Mononuclear cell (primary cell): ENCODE measurements around the gene FAM20B. TPM values are rescaled to one million over a fixed set of nuclear protein-coding genes. Genes with fewer than 3 reads are reported as not detected.

Source experiments
- H3K27me3 ChIP-seq: 2 replicates; pipeline ENCODE4 v1.6.0; 2011; ENCODE audit warnings: low read length, control low read depth; ENCODE audit not compliant: insufficient read depth
- H3K4me1 ChIP-seq: 2 replicates; pipeline ENCODE4 v1.5.1; 2011; ENCODE audit warnings: mild to moderate bottlenecking, low read length, control low read depth; ENCODE audit not compliant: insufficient read depth
- H3K4me3 ChIP-seq: 2 replicates; pipeline ENCODE4 v1.5.1; 2011; ENCODE audit warnings: mild to moderate bottlenecking, low read length, moderate library complexity
- H3K9me3 ChIP-seq: 2 replicates; pipeline ENCODE4 v1.5.1; 2011; ENCODE audit warnings: low read depth, mild to moderate bottlenecking, control low read depth, low read length
- total RNA-seq: library from RNA; depleted of rRNA; stranded (reverse); fragments of >200 nt; gene quantifications from one replicate; pipeline ENCODE4 v1.2.3, GENCODE V29; 2012

The FAM20B gene
- total RNA-seq, 1 donor, result 10.4 TPM

- Histone ChIP-seq H3K4me1 (peaks cover 12% of the 10 kb centered on the region), H3K4me3 (no peak overlapping the region), H3K27me3 (no peaks in the 10 kb centered on the region), H3K9me3 (no peaks in the 10 kb centered on the region)
These were observed 13.7 kb upstream of the FAM20B start for GRCh38 chr1:179012038-179012437.

GRCh38 chr1:179014123-179014522, 11.6 kb upstream of the FAM20B start:
- Histone ChIP-seq H3K27me3 (no peaks in the 10 kb centered on the region), H3K4me3 (no peak overlapping the region), H3K9me3 (no peaks in the 10 kb centered on the region), H3K4me1 (peaks cover 17% of the 10 kb centered on the region)

- H3K9me3 ChIP-seq, result no peaks in the 10 kb centered on the region
- peaks cover 17% of the 10 kb centered on the region for H3K4me1 ChIP-seq
- no peak overlapping the region for H3K4me3 ChIP-seq
- H3K27me3 ChIP-seq, result no peaks in the 10 kb centered on the region
These were observed 10.3 kb upstream of the FAM20B start for GRCh38 chr1:179015396-179015795.

- Histone ChIP-seq H3K9me3 (no peaks in the 10 kb centered on the region), H3K4me1 (peaks cover 18% of the 10 kb centered on the region), H3K27me3 (no peaks in the 10 kb centered on the region), H3K4me3 (no peak overlapping the region)
These were observed 8.8 kb upstream of the FAM20B start for GRCh38 chr1:179016706-179017382.

- Histone ChIP-seq H3K4me3 (no peak overlapping the region), H3K27me3 (no peaks in the 10 kb centered on the region), H3K4me1 (peaks cover 22% of the 10 kb centered on the region), H3K9me3 (no peaks in the 10 kb centered on the region)
These were observed 8.0 kb upstream of the FAM20B start for GRCh38 chr1:179017383-179018326.

- H3K27me3 ChIP-seq, result no peaks in the 10 kb centered on the region
- H3K9me3 ChIP-seq, result no peaks in the 10 kb centered on the region
- H3K4me3 ChIP-seq, result no peak overlapping the region
- H3K4me1 ChIP-seq, result peaks cover 22% of the 10 kb centered on the region
These were observed 3.8 kb upstream of the FAM20B start for GRCh38 chr1:179021873-179022272.

- Histone ChIP-seq H3K4me3 (no peak overlapping the region), H3K9me3 (no peaks in the 10 kb centered on the region), H3K27me3 (no peaks in the 10 kb centered on the region), H3K4me1 (peaks cover 28% of the 10 kb centered on the region)
These were observed 1.6 kb upstream of the FAM20B start for GRCh38 chr1:179023946-179024650.

- H3K9me3 ChIP-seq, result no peaks in the 10 kb centered on the region
- peaks cover 30% of the 10 kb centered on the region for H3K4me1 ChIP-seq
- H3K4me3 ChIP-seq, result peak overlapping the region; percentile 76
- no peaks in the 10 kb centered on the region for H3K27me3 ChIP-seq
These were observed 500 bp downstream of the FAM20B start for GRCh38 chr1:179025975-179026812.

GRCh38 chr1:179026813-179027669, 1.3 kb downstream of the FAM20B start:
- Histone ChIP-seq H3K9me3 (no peaks in the 10 kb centered on the region), H3K4me3 (peak overlapping the region; percentile 76), H3K27me3 (no peaks in the 10 kb centered on the region), H3K4me1 (peaks cover 28% of the 10 kb centered on the region)

GRCh38 chr1:179029321-179029759, 3.6 kb downstream of the FAM20B start:
- H3K27me3 ChIP-seq, result no peaks in the 10 kb centered on the region

GRCh38 chr1:179030130-179030529, 4.4 kb downstream of the FAM20B start:
- Histone ChIP-seq H3K4me3 (no peak overlapping the region), H3K27me3 (no peaks in the 10 kb centered on the region), H3K9me3 (no peaks in the 10 kb centered on the region), H3K4me1 (peaks cover 40% of the 10 kb centered on the region)

More at GRCh38 chr1:179029321-179029759, 3.6 kb downstream of the FAM20B start:
- no peaks in the 10 kb centered on the region for H3K9me3 ChIP-seq
- peaks cover 36% of the 10 kb centered on the region for H3K4me1 ChIP-seq
- no peak overlapping the region for H3K4me3 ChIP-seq

- Histone ChIP-seq H3K9me3 (no peaks in the 10 kb centered on the region), H3K4me3 (no peak overlapping the region), H3K27me3 (no peaks in the 10 kb centered on the region), H3K4me1 (peaks cover 40% of the 10 kb centered on the region)
These were observed 5.0 kb downstream of the FAM20B start for GRCh38 chr1:179030683-179031082.

GRCh38 chr1:179031284-179031683, 5.6 kb downstream of the FAM20B start:
- no peaks in the 10 kb centered on the region for H3K27me3 ChIP-seq
- peaks cover 44% of the 10 kb centered on the region for H3K4me1 ChIP-seq
- no peak overlapping the region for H3K4me3 ChIP-seq
- H3K9me3 ChIP-seq, result no peaks in the 10 kb centered on the region
